Sigmoid colon (tissue), 7 donors: ENCODE results near the gene CHID1. TPM values are rescaled to one million over a fixed set of nuclear protein-coding genes. Genes with fewer than 3 reads are reported as not detected.

ENCODE experiments used
- DNase-seq: peaks from one replicate; pipeline ENCODE4 v3.0.0-alpha.2; 2019
- H3K27ac ChIP-seq, 4 donors: fragments of 200-600 bp; sonication (generic); one replicate each; pipeline ENCODE4 v1.5.1; 2016 to 2019; ENCODE audit warnings: mild to moderate bottlenecking in 1 of 4
- H3K27me3 ChIP-seq, 3 donors: fragments of 200-600 bp; sonication (generic); one replicate each; pipeline ENCODE4 v1.5.1; 2019; ENCODE audit warnings: mild to moderate bottlenecking in 1 of 3
- H3K36me3 ChIP-seq, 4 donors: fragments of 200-600 bp; sonication (generic); one replicate each; pipeline ENCODE4 v1.5.1; 2016 to 2019
- H3K4me1 ChIP-seq, 4 donors: fragments of 200-600 bp; sonication (generic); one replicate each; pipeline ENCODE4 v1.5.1; 2017 to 2019
- H3K4me3 ChIP-seq, 4 donors: fragments of 200-600 bp; sonication (generic); one replicate each; pipeline ENCODE4 v1.5.1; 2017 to 2019; ENCODE audit warnings: mild to moderate bottlenecking in 2 of 4, moderate library complexity in 1 of 4
- H3K9me3 ChIP-seq, 4 donors: fragments of 200-600 bp in 3 of 4; sonication (generic) in 3 of 4; one replicate each; pipeline versions ENCODE4 v1.5.1 to v1.6.1; 2013 to 2019
- EP300 ChIP-seq, 4 donors: sonication (generic); formaldehyde crosslinking; IDR thresholded peaks; one replicate each; pipeline ENCODE4 v1.6.1; 2017; ENCODE audit warnings: antibody characterized with exemption in 4 of 4
- POLR2A ChIP-seq, 2 donors: fragments of 450-650 bp; IDR thresholded peaks; one replicate each; pipeline ENCODE4 v1.6.1; 2016; ENCODE audit warnings: antibody characterized with exemption in 2 of 2, mild to moderate bottlenecking in 2 of 2, moderate library complexity in 2 of 2
- POLR2AphosphoS5 ChIP-seq, 4 donors: sonication (generic); formaldehyde crosslinking; IDR thresholded peaks; one replicate each; pipeline ENCODE4 v1.6.1; 2017; ENCODE audit warnings: antibody characterized with exemption in 4 of 4
- WGBS, 2 donors: extraction: QIAGEN DNeasy Blood & Tissue Kit; methylation state at CpG; one replicate each; pipeline ENCODE4 v1.1.7; 2013; 5-methylcytosine and 5-hydroxymethylcytosine counted together
- intact Hi-C: fragments of 100-400 bp; cut with DNase I; formaldehyde crosslinking; loops from one replicate; pipeline ENCODE4 v1.15.1; 2023
- polyA plus RNA-seq, 3 donors: library from polyadenylated mRNA; stranded (reverse); fragments of 200-250 nt; gene quantifications; one replicate each; pipeline ENCODE4 v1.2.3, GENCODE V29; 2013
- total RNA-seq, 4 donors: library from RNA; depleted of rRNA; stranded (reverse); fragments of >200 nt; gene quantifications; one replicate each; pipeline ENCODE4 v1.1.0, GENCODE V29; 2016
- TF ChIP-seq, protein P1 (sequence below), 4 experiments: fragments of 450-650 bp in 3 of 4; fragments of 200-600 bp in 1 of 4; IDR thresholded peaks; one replicate each; pipeline ENCODE4 v1.5.1; 2016 to 2019; ENCODE audit warnings: antibody characterized with exemption in 4 of 4, mild to moderate bottlenecking in 3 of 4, moderate library complexity in 2 of 4
- donor health status: healthy with polysubstance abuse.
- donor health status: Bipolar disorder and iron deficiency.
- donor health status: healthy.

Gene CHID1
- total and polyA plus RNA-seq, 7 donors, result 16.9 to 52.3 (median 47.1) TPM

DNA sequence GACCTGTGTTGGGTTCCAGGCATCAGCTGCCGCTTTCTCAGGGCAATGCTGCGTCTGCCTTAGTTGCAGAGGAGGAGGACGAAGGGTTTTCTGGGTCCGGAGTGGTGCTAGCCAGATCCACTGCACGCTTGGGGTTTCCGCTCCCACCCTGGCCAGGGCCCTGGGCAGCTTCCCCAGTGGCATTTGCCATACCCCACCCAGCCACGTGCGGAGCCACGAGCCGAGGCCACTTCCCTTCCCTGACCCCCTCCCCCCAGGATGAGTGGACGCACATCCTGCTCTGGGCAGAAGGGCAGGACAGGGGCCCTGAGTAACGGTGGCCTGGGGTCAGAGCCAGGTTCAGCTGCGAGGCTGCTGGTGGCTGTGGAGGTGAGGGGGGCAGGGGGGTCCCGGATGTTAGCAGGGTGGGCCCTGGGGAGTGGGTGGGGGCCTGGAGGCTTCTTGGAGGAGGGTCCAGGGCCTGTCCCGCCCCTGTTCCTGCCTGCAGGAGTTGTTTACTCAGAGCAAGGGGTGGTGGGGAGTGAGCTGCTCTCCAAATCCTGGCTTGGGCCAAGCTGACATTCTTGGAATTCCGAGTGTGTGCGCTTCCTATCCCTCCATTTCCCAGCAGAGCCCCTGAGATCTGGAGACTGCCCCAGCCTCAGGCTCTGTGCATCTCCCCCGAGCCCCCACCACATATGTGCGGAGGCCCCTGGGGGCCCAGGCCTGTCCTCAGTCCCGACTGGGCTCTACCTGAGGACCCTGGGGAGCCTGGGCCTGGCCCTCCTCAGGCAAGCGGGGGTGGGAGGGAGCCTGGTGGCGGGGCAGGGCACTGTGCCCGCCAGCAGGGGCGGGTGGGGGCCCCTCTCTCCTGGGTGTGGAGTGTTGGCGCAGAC is 66.6 kb downstream of the CHID1 start:
- 5 to 11% methylated on average over 25 of the region's 25 CpGs for WGBS, 2 donors
- peak overlapping the region; percentile 90 to 96 (median 93) for H3K27ac ChIP-seq
- peak; percentile 97 for DNase-seq
- H3K9me3 ChIP-seq, result no peaks in the 10 kb centered on the region
- peak overlapping the region; percentile 80 to 100 (median 86) for H3K4me3 ChIP-seq
- intact Hi-C loops, result loop anchor here (2.0 kb wide), 1 partner anchor 47 kb away; no protein-coding TSS in a partner anchor
- H3K36me3 ChIP-seq, result peaks cover 8 to 19% (median 12%) of the 10 kb centered on the region in 4 donors
- peaks cover 0 to 77% (median 63%) of the 10 kb centered on the region in 4 donors for H3K4me1 ChIP-seq
- H3K27me3 ChIP-seq, result peaks cover 0 to 15% (median 6%) of the 10 kb centered on the region in 3 donors
- TF ChIP-seq POLR2A (IDR thresholded peaks at IDR 0.05), result peak in 1 of 2 donors; percentile 47
- TF ChIP-seq, protein P1, sequence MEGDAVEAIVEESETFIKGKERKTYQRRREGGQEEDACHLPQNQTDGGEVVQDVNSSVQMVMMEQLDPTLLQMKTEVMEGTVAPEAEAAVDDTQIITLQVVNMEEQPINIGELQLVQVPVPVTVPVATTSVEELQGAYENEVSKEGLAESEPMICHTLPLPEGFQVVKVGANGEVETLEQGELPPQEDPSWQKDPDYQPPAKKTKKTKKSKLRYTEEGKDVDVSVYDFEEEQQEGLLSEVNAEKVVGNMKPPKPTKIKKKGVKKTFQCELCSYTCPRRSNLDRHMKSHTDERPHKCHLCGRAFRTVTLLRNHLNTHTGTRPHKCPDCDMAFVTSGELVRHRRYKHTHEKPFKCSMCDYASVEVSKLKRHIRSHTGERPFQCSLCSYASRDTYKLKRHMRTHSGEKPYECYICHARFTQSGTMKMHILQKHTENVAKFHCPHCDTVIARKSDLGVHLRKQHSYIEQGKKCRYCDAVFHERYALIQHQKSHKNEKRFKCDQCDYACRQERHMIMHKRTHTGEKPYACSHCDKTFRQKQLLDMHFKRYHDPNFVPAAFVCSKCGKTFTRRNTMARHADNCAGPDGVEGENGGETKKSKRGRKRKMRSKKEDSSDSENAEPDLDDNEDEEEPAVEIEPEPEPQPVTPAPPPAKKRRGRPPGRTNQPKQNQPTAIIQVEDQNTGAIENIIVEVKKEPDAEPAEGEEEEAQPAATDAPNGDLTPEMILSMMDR (IDR thresholded peaks at IDR 0.05), result no peak
- peak; percentile 75 to 95 (median 83) for TF ChIP-seq POLR2AphosphoS5 (IDR thresholded peaks at IDR 0.05)
- peak in 2 of 4 donors; percentile 46 to 75 for TF ChIP-seq EP300 (IDR thresholded peaks at IDR 0.05)

DNA sequence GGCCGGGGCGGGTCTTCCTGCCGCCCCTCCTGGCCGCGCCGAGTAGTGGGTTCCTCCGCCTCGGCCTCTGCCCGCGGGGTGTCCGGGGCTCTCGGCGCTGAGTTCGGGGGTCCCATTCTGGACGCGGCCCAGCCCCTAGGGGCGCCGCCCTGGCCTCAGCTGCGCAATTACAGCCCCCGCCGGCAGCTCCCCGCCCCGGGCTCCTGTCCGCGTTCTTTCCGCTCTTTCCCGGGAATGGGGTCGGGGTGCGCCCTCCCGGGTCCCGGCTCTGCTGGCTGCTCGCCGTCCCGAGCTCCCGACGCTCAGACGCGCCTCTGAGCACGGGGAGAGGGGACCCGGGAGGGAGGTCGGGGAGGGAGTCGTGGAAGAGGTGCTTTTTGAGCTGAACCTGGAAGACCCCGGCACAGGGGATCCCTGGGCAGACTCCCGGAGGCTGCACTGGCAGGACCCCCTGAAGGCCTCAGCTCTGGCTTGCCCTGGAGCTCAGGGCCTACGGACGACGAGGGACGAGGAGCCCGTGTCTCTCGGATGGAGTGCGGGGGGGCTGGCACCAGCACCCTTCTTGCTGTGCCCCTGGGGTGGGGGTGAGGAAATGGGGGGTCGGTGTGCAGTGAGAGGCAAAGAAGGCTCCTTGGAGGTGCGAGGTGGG is 67.4 kb downstream of the CHID1 start:
- TF ChIP-seq POLR2AphosphoS5 (IDR thresholded peaks at IDR 0.05), result no peak
- TF ChIP-seq, protein P1 (IDR thresholded peaks at IDR 0.05), result no peak
- TF ChIP-seq POLR2A (IDR thresholded peaks at IDR 0.05), result no peak
- no peak for TF ChIP-seq EP300 (IDR thresholded peaks at IDR 0.05)
- H3K4me1 ChIP-seq, result peaks cover 0 to 77% (median 62%) of the 10 kb centered on the region in 4 donors

DNA sequence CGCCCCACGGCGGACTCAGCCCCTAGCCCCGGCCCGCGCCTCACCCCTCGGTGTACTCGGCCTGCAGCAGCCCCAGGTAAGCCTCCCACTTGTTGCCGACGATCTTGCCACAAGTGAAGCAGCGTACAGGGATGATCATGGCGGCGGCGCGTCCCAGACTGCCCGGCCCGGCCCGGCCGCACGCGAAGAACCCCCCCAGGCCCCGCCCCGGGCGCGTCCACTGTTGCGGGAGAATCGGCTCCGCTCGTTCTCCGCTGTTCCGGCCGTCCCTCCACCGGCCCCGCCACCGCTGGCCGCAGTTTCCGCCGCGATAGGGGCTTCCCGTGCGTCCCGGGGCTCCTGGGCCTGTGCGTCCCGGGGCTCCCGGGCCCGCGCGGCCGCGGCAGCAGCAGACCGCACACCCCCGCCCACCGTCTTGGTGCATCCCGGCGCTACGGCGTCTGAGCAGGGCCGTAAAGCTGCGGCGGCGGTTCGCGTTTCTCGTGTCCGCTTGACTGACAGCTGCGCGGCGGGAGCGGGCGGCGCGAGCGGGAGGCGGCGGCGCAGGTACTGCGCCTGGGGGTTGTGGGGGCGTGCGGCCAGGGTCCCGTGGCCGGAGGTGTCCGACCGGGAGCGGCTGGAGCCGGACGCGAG is 68.1 kb downstream of the CHID1 start, which contains the start of the genes POLR2L and TSPAN4:
POLR2L (minus strand) TSS at position 160 of the 633 bp plus-strand sequence; CDS start at position 139, 21 bp downstream.
TSPAN4 (plus strand) TSS at position 483 of the 633 bp plus-strand sequence. CDS start 7,453 bp downstream, outside the sequence.
- Histone ChIP-seq H3K27me3 (no peaks in the 10 kb centered on the region), H3K4me1 (peaks cover 0 to 76% (median 58%) of the 10 kb centered on the region in 4 donors), H3K27ac (peak within 1 kb of the TSS; percentile 90 to 96 (median 93)), H3K4me3 (peak within 1 kb of the TSS; percentile 80 to 100 (median 86)), H3K36me3 (peaks cover 18 to 35% (median 24%) of the 10 kb centered on the region in 4 donors), H3K9me3 (no peaks in the 10 kb centered on the region)
- peak; percentile 96 for DNase-seq
- intact Hi-C loops, result loop anchor here (2.0 kb wide), 1 partner anchor 46 kb away; no protein-coding TSS in a partner anchor
- TF ChIP-seq POLR2AphosphoS5 (IDR thresholded peaks at IDR 0.05) (peak; percentile 77 to 98 (median 88)), EP300 (IDR thresholded peaks at IDR 0.05) (no peak), POLR2A (IDR thresholded peaks at IDR 0.05) (peak; percentile 68 to 70)
- TF ChIP-seq, protein P1 (IDR thresholded peaks at IDR 0.05), result no peak
- 0 to 1% methylated on average over 87 of the region's 87 CpGs for WGBS, 2 donors

More for the DNA sequence above, 67.4 kb downstream of the CHID1 start:
- Histone ChIP-seq H3K27ac (peak overlapping the region; percentile 90 to 96 (median 93)), H3K27me3 (peaks cover 0 to 7% (median 0%) of the 10 kb centered on the region in 3 donors), H3K4me3 (peak overlapping the region; percentile 80 to 100 (median 86)), H3K36me3 (peaks cover 16 to 28% (median 18%) of the 10 kb centered on the region in 4 donors), H3K9me3 (no peaks in the 10 kb centered on the region)
- intact Hi-C loops, result loop anchor here (2.0 kb wide), 1 partner anchor 46 kb away; no protein-coding TSS in a partner anchor
- 1% methylated on average over 53 of the region's 53 CpGs for WGBS, 2 donors
- no peak for DNase-seq

DNA sequence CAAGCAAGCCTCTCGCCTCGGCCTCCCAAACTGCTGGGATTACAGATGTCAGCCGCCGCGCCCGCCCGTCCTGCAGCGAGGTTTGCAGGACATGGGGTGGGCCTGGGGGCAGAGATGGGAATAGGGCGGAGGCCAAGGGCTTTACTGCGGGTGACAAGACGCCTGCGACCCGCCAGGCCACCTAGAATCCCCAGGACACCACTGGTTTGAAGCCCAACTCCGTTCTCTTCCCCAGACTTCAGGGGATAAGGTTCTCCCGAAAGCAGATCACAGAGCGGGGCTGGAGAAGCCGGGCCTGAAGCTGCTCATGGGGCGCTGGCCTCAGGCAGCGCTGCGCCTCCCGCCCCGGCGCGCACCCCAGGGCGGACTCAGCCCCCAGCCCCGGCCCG is 68.6 kb downstream of the CHID1 start:
- Histone ChIP-seq H3K4me3 (peak overlapping the region; percentile 80 to 100 (median 86)), H3K36me3 (peaks cover 18 to 40% (median 29%) of the 10 kb centered on the region in 4 donors), H3K27ac (peak overlapping the region; percentile 90 to 96 (median 93)), H3K4me1 (peaks cover 0 to 81% (median 58%) of the 10 kb centered on the region in 4 donors), H3K27me3 (no peaks in the 10 kb centered on the region), H3K9me3 (no peaks in the 10 kb centered on the region)
- no peak for DNase-seq
- TF ChIP-seq POLR2AphosphoS5 (IDR thresholded peaks at IDR 0.05), result no peak
- 1% methylated on average over 27 of the region's 27 CpGs for WGBS, 2 donors
- intact Hi-C loops, result loop anchor here (2.0 kb wide), 1 partner anchor 45 kb away; no protein-coding TSS in a partner anchor
